HepG2 (cell line): ENCODE data around the gene ZNF700. TPM values are rescaled to one million over a fixed set of nuclear protein-coding genes. Genes with fewer than 3 reads are reported as not detected.

Source experiments
- ATAC-seq: fragments of 200-7000 bp; cut with Tn5 transposase; 3 replicates; pipeline ENCODE4 v1.9.1; 2020; ENCODE audit warnings: mild to moderate bottlenecking, moderate library complexity
- BruUV-seq: library from RNA; stranded (reverse); fragments of 400-500 nt; replicated peaks from 2 replicates; lab custom pipeline; 2021; lab: Mats Ljungman, UMichigan
- CTCF ChIA-PET: fragments of 300-600 bp; formaldehyde crosslinking; extraction: SDS; loops from one replicate; lab custom pipeline; 2021; ENCODE audit warnings: low total read pairs, inconsistent platforms, low intra/inter-chr PET ratio; lab: Yijun Ruan, JAX
- POLR2A ChIA-PET: fragments of 350-600 bp; sonication (Branson Sonifier 250); formaldehyde crosslinking; loops from one replicate; lab custom pipeline; 2020; ENCODE audit warnings: antibody characterized with exemption, inconsistent platforms; lab: Yijun Ruan, JAX
- DNase-seq: peaks from one replicate; pipeline ENCODE4 v3.0.0-alpha.2; 2015; ENCODE audit warnings: low spot score
- FAIRE-seq: peaks from 3 replicates; lab custom pipeline; 2011; peaks lifted over from hg19 to GRCh38; lab: Jason Lieb, UNC
- H2AFZ ChIP-seq: one replicate; pipeline ENCODE4 v1.6.1; 2011; ENCODE audit warnings: low read length, inconsistent platforms
- H3K27ac ChIP-seq: fragments of 300-600 bp; 3 replicates; pipeline ENCODE4 v1.8.0; 2011; ENCODE audit warnings: mixed run types, mild to moderate bottlenecking, mixed read lengths, low read length, inconsistent platforms; ENCODE audit not compliant: insufficient read depth; ENCODE audit errors: extremely low read length
- H3K27me3 ChIP-seq, 2 experiments: fragments of 200-600 bp in 1 of 2; 2 replicates in 1 of 2; 3 replicates in 1 of 2; pipeline versions ENCODE4 v1.6.0 to v1.8.0; 2011; ENCODE audit warnings: low read length in 2 of 2, mild to moderate bottlenecking in 2 of 2, moderate library complexity in 2 of 2, inconsistent platforms in 1 of 2; ENCODE audit not compliant: insufficient read depth in 2 of 2, control insufficient read depth in 1 of 2
- H3K36me3 ChIP-seq, 2 experiments: fragments of 200-600 bp in 1 of 2; replicated peaks in 1 of 2; 2 replicates in 1 of 2; 3 replicates in 1 of 2; pipeline versions ENCODE4 v1.5.1 to v1.8.0; 2011; ENCODE audit warnings: low read length in 2 of 2, inconsistent platforms in 1 of 2; ENCODE audit not compliant: insufficient read depth in 2 of 2, control insufficient read depth in 1 of 2
- H3K4me1 ChIP-seq: 2 replicates; pipeline ENCODE4 v1.5.1; 2012; ENCODE audit warnings: low read length, inconsistent platforms; ENCODE audit not compliant: insufficient read depth
- H3K4me2 ChIP-seq: 2 replicates; pipeline ENCODE4 v1.6.0; 2011; ENCODE audit warnings: low read depth, low read length, inconsistent platforms
- H3K4me3 ChIP-seq, 3 experiments: fragments of 200-600 bp in 1 of 3; sonication (generic), shearing (Covaris generic) in 1 of 3; replicated peaks in 1 of 3; 2 replicates each; pipeline ENCODE4 v1.5.1; 2011 to 2016; ENCODE audit warnings: low read length in 3 of 3, inconsistent platforms in 2 of 3, low read depth in 2 of 3, mild to moderate bottlenecking in 2 of 3, control low read depth in 1 of 3, mixed read lengths in 1 of 3; ENCODE audit not compliant: insufficient read depth in 1 of 3
- H3K79me2 ChIP-seq: one replicate; pipeline ENCODE4 v1.6.1; 2011; ENCODE audit warnings: low read length, inconsistent platforms; ENCODE audit not compliant: insufficient read depth
- H3K9ac ChIP-seq: 2 replicates; pipeline ENCODE4 v1.6.0; 2011; ENCODE audit warnings: mild to moderate bottlenecking, low read depth, low read length, inconsistent platforms; ENCODE audit not compliant: insufficient read depth
- H3K9me3 ChIP-seq: 2 replicates; pipeline ENCODE4 v1.5.1; 2012; ENCODE audit warnings: mild to moderate bottlenecking, low read length
- H4K20me1 ChIP-seq: 2 replicates; pipeline ENCODE4 v1.6.0; 2011; ENCODE audit warnings: inconsistent platforms, mild to moderate bottlenecking, low read length, moderate library complexity; ENCODE audit not compliant: insufficient read depth
- JARID2 ChIP-seq: sonication (generic); formaldehyde crosslinking; IDR thresholded peaks from 2 replicates; pipeline ENCODE4 v1.8.1; 2023; ENCODE audit warnings: missing genetic modification reagents, inconsistent platforms; ENCODE audit not compliant: insufficient replicate concordance
- JDP2 ChIP-seq: sonication (generic); formaldehyde crosslinking; IDR thresholded peaks from 2 replicates; pipeline ENCODE4 v1.8.1; 2022; ENCODE audit warnings: missing genetic modification reagents, borderline replicate concordance
- KDM4B ChIP-seq: sonication (generic); formaldehyde crosslinking; IDR thresholded peaks from 2 replicates; pipeline ENCODE4 v1.4.0; 2020; ENCODE audit warnings: missing genetic modification reagents
- MIXL1 ChIP-seq: IDR thresholded peaks from 2 replicates; pipeline ENCODE4 v1.6.1; 2016
- NR3C1 ChIP-seq: sonication (generic); formaldehyde crosslinking; IDR thresholded peaks from 2 replicates; pipeline ENCODE4 v1.4.0; 2020; ENCODE audit warnings: missing genetic modification reagents
- RXRA ChIP-seq: sonication (generic); formaldehyde crosslinking; IDR thresholded peaks from 2 replicates; pipeline ENCODE4 v1.5.1; 2020; ENCODE audit warnings: missing genetic modification reagents
- ZFP37 ChIP-seq: sonication (generic); formaldehyde crosslinking; IDR thresholded peaks from 2 replicates; pipeline ENCODE4 v1.4.0; 2020; ENCODE audit warnings: missing genetic modification reagents, borderline replicate concordance
- ZMYM2 ChIP-seq: sonication (generic); formaldehyde crosslinking; IDR thresholded peaks from 2 replicates; pipeline ENCODE4 v1.8.0; 2022; ENCODE audit warnings: mild to moderate bottlenecking, missing genetic modification reagents
- ZNF230 ChIP-seq: sonication (generic); formaldehyde crosslinking; IDR thresholded peaks from 2 replicates; pipeline ENCODE4 v1.4.0; 2020; ENCODE audit warnings: mild to moderate bottlenecking, missing genetic modification reagents
- ZNF747 ChIP-seq: sonication (generic); formaldehyde crosslinking; IDR thresholded peaks from 2 replicates; pipeline ENCODE4 v1.8.1; 2023; ENCODE audit warnings: missing genetic modification reagents, mild to moderate bottlenecking, borderline replicate concordance
- ZSCAN21 ChIP-seq: sonication (generic); formaldehyde crosslinking; IDR thresholded peaks from 2 replicates; pipeline ENCODE4 v1.8.0; 2022; ENCODE audit warnings: mild to moderate bottlenecking, missing genetic modification reagents, moderate library complexity, borderline replicate concordance
- WGBS: methylation state at CpG from one replicate; pipeline ENCODE4 v1.1.6; 2017; ENCODE audit warnings: low lambda C conversion rate; 5-methylcytosine and 5-hydroxymethylcytosine counted together
- in situ Hi-C: cut with HindIII; loops from 2 replicates; pipeline ENCODE4 v1.10.0; 2017; ENCODE audit warnings: low pct_unique_long_range_greater_than_20kb; ENCODE audit not compliant: extremely low pct_ligation_motif_present
- intact Hi-C: fragments of 100-400 bp; cut with micrococcal nuclease; formaldehyde crosslinking; loops from one replicate; pipeline ENCODE4 v1.10.0; 2022; ENCODE audit not compliant: unreplicated experiment
- polyA plus RNA-seq, 8 experiments: library from polyadenylated mRNA; depleted of rRNA in 3 of 8; stranded (reverse) in 7 of 8; unstranded in 1 of 8; fragments of >200 nt; fragmentation: Illumina TruSeq in 4 of 8; extraction: Trizol in 4 of 8; gene quantifications; 2 replicates each; pipeline versions ENCODE4 v1.2.1 to v1.2.3, GENCODE V29; 2011 to 2016; ENCODE audit warnings: low read depth in 4 of 8, missing spikeins in 1 of 8, mixed read lengths in 1 of 8; ENCODE audit not compliant: insufficient read depth in 1 of 8
- total RNA-seq, 5 experiments: library from RNA; depleted of rRNA; stranded (reverse); fragments of >200 nt; fragmentation: Illumina TruSeq; extraction: Trizol; gene quantifications; 2 replicates each; pipeline ENCODE4 v1.2.3, GENCODE V29; 2016; ENCODE audit warnings: low read depth in 1 of 5
- TF ChIP-seq, protein P1 (sequence below): sonication (generic); formaldehyde crosslinking; conservative IDR thresholded peaks from 2 replicates; pipeline ENCODE4 v1.4.0; 2020; ENCODE audit warnings: missing genetic modification reagents
- TF ChIP-seq, protein P2 (sequence below): sonication (generic); formaldehyde crosslinking; IDR thresholded peaks from 2 replicates; pipeline ENCODE4 v1.4.0; 2020; ENCODE audit warnings: missing genetic modification reagents
- TF ChIP-seq, protein P3 (sequence below): sonication (generic); formaldehyde crosslinking; IDR thresholded peaks from 2 replicates; pipeline ENCODE4 v1.4.0; 2020; ENCODE audit warnings: mild to moderate bottlenecking, missing genetic modification reagents

The ZNF700 gene
- total and polyA plus RNA-seq, 2 of the 13 experiments (the other 11 are each of a cell fraction or from before 2014, with no cell fraction given), result 6.0 to 12.8 TPM

DNA sequence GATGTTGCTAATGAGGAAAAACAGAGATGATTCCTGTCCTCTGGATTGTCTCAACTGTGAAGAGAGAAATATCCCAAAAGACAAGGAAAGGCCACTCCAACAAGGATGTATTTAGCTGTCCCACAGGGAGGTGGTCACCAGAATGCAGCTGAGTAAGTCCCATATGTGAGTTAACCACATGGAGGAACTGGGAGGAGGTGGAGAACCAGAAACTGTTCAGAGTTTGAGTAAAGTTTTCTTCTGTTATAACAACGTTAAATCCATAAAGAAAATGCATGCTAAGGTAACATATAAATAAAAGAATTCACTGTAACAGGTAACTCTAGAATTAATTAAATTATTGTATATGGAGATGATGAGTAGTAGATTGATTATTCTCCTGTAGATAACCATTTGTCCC lies 45.3 kb downstream of the ZNF700 start:
- ChIA-PET POLR2A (no interaction called here), CTCF (no interaction called here)
- Histone ChIP-seq H3K4me3 (no peak overlapping the region), H3K4me2 (no peak overlapping the region), H3K27ac (no peak overlapping the region), H3K9ac (no peak overlapping the region), H3K9me3 (no peaks in the 10 kb centered on the region), H3K36me3 (no peaks in the 10 kb centered on the region), H4K20me1 (no peaks in the 10 kb centered on the region), H2AFZ (no peak overlapping the region), H3K27me3 (no peaks in the 10 kb centered on the region), H3K4me1 (peaks cover 5% of the 10 kb centered on the region), H3K79me2 (no peaks in the 10 kb centered on the region)
- ATAC-seq (no peak), DNase-seq (no peak), FAIRE-seq (no peak)
- intact Hi-C loops (no loop called here), in situ Hi-C loops (no loop called here)
- WGBS, result 10% methylated on average over 1 of the region's 1 CpG
- no TSS peak for BruUV-seq
- TF ChIP-seq JARID2, result no peak
- TF ChIP-seq, protein P1, sequence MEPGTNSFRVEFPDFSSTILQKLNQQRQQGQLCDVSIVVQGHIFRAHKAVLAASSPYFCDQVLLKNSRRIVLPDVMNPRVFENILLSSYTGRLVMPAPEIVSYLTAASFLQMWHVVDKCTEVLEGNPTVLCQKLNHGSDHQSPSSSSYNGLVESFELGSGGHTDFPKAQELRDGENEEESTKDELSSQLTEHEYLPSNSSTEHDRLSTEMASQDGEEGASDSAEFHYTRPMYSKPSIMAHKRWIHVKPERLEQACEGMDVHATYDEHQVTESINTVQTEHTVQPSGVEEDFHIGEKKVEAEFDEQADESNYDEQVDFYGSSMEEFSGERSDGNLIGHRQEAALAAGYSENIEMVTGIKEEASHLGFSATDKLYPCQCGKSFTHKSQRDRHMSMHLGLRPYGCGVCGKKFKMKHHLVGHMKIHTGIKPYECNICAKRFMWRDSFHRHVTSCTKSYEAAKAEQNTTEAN, result no peak
- TF ChIP-seq, protein P2, sequence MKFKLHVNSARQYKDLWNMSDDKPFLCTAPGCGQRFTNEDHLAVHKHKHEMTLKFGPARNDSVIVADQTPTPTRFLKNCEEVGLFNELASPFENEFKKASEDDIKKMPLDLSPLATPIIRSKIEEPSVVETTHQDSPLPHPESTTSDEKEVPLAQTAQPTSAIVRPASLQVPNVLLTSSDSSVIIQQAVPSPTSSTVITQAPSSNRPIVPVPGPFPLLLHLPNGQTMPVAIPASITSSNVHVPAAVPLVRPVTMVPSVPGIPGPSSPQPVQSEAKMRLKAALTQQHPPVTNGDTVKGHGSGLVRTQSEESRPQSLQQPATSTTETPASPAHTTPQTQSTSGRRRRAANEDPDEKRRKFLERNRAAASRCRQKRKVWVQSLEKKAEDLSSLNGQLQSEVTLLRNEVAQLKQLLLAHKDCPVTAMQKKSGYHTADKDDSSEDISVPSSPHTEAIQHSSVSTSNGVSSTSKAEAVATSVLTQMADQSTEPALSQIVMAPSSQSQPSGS (CRISPR knock-in tag), result no peak
- no peak for TF ChIP-seq MIXL1 (CRISPR knock-in tag)
- TF ChIP-seq ZNF230 (CRISPR knock-in tag), result no peak
- TF ChIP-seq KDM4B (CRISPR knock-in tag), result no peak
- no peak for TF ChIP-seq RXRA (CRISPR knock-in tag)
- TF ChIP-seq ZMYM2 (CRISPR knock-in tag), result no peak
- TF ChIP-seq JDP2 (CRISPR knock-in tag), result no peak
- TF ChIP-seq, protein P3, sequence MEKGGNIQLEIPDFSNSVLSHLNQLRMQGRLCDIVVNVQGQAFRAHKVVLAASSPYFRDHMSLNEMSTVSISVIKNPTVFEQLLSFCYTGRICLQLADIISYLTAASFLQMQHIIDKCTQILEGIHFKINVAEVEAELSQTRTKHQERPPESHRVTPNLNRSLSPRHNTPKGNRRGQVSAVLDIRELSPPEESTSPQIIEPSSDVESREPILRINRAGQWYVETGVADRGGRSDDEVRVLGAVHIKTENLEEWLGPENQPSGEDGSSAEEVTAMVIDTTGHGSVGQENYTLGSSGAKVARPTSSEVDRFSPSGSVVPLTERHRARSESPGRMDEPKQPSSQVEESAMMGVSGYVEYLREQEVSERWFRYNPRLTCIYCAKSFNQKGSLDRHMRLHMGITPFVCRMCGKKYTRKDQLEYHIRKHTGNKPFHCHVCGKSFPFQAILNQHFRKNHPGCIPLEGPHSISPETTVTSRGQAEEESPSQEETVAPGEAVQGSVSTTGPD (CRISPR knock-in tag), result no peak
- no peak for TF ChIP-seq ZSCAN21
- TF ChIP-seq ZFP37 (CRISPR knock-in tag), result no peak
- no peak for TF ChIP-seq NR3C1 (CRISPR knock-in tag)
- no peak for TF ChIP-seq ZNF747 (CRISPR knock-in tag)
